Heart left ventricle (tissue), 16 donors: ENCODE results near the gene DGCR6L. TPM values are rescaled to one million over a fixed set of nuclear protein-coding genes. Genes with fewer than 3 reads are reported as not detected.
"Not testable (repeated sequence)": the region's sequence is repeated elsewhere in the genome, so short reads cannot be mapped to it uniquely, and the experiment has no call there.

Source experiments
- ATAC-seq, 4 donors: fragments of 200-7000 bp; cut with Tn5 transposase; one replicate each; pipeline ENCODE4 v1.9.1; 2020 to 2022; ENCODE audit warnings: moderate library complexity in 4 of 4, mild to moderate bottlenecking in 3 of 4, moderate number of reproducible peaks in 1 of 4
- DNase-seq, 5 donors: peaks; one replicate each; pipeline ENCODE4 v3.0.0-alpha.2; 2020
- H3K27ac ChIP-seq, 12 donors: fragments of 200-600 bp; sonication (generic) in 4 of 12; one replicate each; pipeline versions ENCODE4 v1.5.0 to v1.8.0; 2016 to 2022; ENCODE audit warnings: mild to moderate bottlenecking in 2 of 12
- H3K27me3 ChIP-seq, 9 donors: fragments of 200-600 bp; sonication (generic) in 2 of 9; one replicate each; pipeline versions ENCODE4 v1.5.1 to v1.8.0; 2016 to 2022; ENCODE audit warnings: mild to moderate bottlenecking in 3 of 9
- H3K36me3 ChIP-seq, 9 donors: fragments of 200-600 bp; sonication (generic) in 2 of 9; one replicate each; pipeline versions ENCODE4 v1.5.0 to v1.8.0; 2018 to 2022; ENCODE audit warnings: mild to moderate bottlenecking in 2 of 9
- H3K4me1 ChIP-seq, 12 donors: fragments of 200-600 bp; sonication (generic) in 4 of 12; one replicate each; pipeline versions ENCODE4 v1.5.0 to v1.8.0; 2016 to 2022; ENCODE audit warnings: mild to moderate bottlenecking in 3 of 12
- H3K4me3 ChIP-seq, 12 donors: fragments of 200-600 bp; sonication (generic) in 4 of 12; one replicate each; pipeline versions ENCODE4 v1.5.0 to v1.8.0; 2017 to 2022; ENCODE audit warnings: mild to moderate bottlenecking in 9 of 12, moderate library complexity in 4 of 12
- H3K9me3 ChIP-seq, 12 donors: fragments of 200-600 bp; sonication (generic) in 4 of 12; one replicate each; pipeline versions ENCODE4 v1.5.0 to v1.8.0; 2016 to 2022; ENCODE audit warnings: mild to moderate bottlenecking in 1 of 12
- CTCF ChIP-seq, 12 donors: fragments of 200-600 bp; sonication (generic) in 4 of 12; IDR thresholded peaks; one replicate each; pipeline versions ENCODE4 v1.5.0 to v1.8.0; 2018 to 2022; ENCODE audit warnings: antibody characterized with exemption in 12 of 12, mild to moderate bottlenecking in 5 of 12
- POLR2A ChIP-seq, 2 donors: fragments of 450-650 bp; IDR thresholded peaks; one replicate each; pipeline ENCODE4 v1.6.1; 2017; ENCODE audit warnings: antibody characterized with exemption in 2 of 2, mild to moderate bottlenecking in 2 of 2, moderate library complexity in 2 of 2
- WGBS, 4 donors: extraction: QIAGEN DNeasy Blood & Tissue Kit in 2 of 4; methylation state at CpG; one replicate each; pipeline versions ENCODE4 v1.1.5 to v1.1.7; 2013 to 2018; 5-methylcytosine and 5-hydroxymethylcytosine counted together
- intact Hi-C, 10 donors: fragments of 100-400 bp; cut with DNase I; formaldehyde crosslinking; loops; one replicate each; pipeline versions ENCODE4 v1.11.1 to v1.14.2; 2022
- polyA plus RNA-seq, 2 donors: library from polyadenylated mRNA; stranded (reverse); fragments of 200-250 nt; gene quantifications; one replicate each; pipeline ENCODE4 v1.2.3, GENCODE V29; 2013
- total RNA-seq, 9 donors: library from RNA; depleted of rRNA in 2 of 9; stranded (reverse); fragments of >200 nt in 2 of 9; fragmentation: NEBNext Ultra II Directional in 3 of 9; extraction: Animal tissue kit (Norgen Biotek cat#: 25700) in 3 of 9; gene quantifications; one replicate each; pipeline versions ENCODE4 v1.1.0 to v1.2.4, GENCODE V29; 2016 to 2023
- donor health status: ischemic (EF 13 %, LVEDD 7.1; RV severe dilation, severe dysfunction).
- donor health status: healthy with polysubstance abuse.
- donor health status: DM: no; HTN: yes; CAD: no.
- donor health status: DM: no; HTN: no; CAD: no.
- donor health status: ischemic (EF 25% LVEDD 6.9; RV normal size, moderate dysfunction).
- donor health status: ischemic (EF 25% LVEDD 5.7; RV mildly dilated, moderate dysfunction).
- donor health status: healthy.
- donor health status: DM: yes; HTN: yes; CAD: no.
- donor health status: ischemic (EF 35%, LVEDD 5.7; RV mildly dilated, moderate dysfunction).
- donor health status: nonischemic (EF 11% LVEDD 7.7; RV severe dilation, severe dysfunction).
- donor health status: DM: yes; HTN: yes; CAD: no.
- donor health status: PGD.
- donor health status: ischemic (EF 29% LVEDD 5.4; RV normal size, mild dysfunction).
- donor health status: nonischemic (EF 23%, LVEDD 6.1; RV moderate dilation, normal function).

Gene DGCR6L
- total and polyA plus RNA-seq, 11 donors = 31.8 to 101 (median 46.1) TPM

- 95 to 98% (median 96%) methylated on average over 29 to 103 of the region's 103 CpGs for WGBS, 4 donors
- H3K36me3 ChIP-seq, H3K4me3 ChIP-seq, DNase-seq, ATAC-seq, H3K4me1 ChIP-seq, H3K9me3 ChIP-seq, intact Hi-C loops, H3K27ac ChIP-seq, H3K27me3 ChIP-seq: not testable (repeated sequence)
These were observed 38.8 kb upstream of the DGCR6L start for GRCh38 chr22:20358503-20359239.

- H3K36me3 ChIP-seq, H3K27ac ChIP-seq, H3K9me3 ChIP-seq, H3K27me3 ChIP-seq, DNase-seq, H3K4me1 ChIP-seq, intact Hi-C loops, H3K4me3 ChIP-seq, ATAC-seq: not testable (repeated sequence)
- WGBS, 4 donors = 92 to 96% (median 94%) methylated on average over 41 to 57 of the region's 70 CpGs
These were observed 38.1 kb upstream of the DGCR6L start for GRCh38 chr22:20357967-20358366.

GRCh38 chr22:20356906-20357305 lies 37.0 kb upstream of the DGCR6L start:
- DNase-seq, H3K4me3 ChIP-seq, H3K9me3 ChIP-seq, H3K27me3 ChIP-seq, H3K4me1 ChIP-seq, H3K36me3 ChIP-seq, ATAC-seq, intact Hi-C loops, H3K27ac ChIP-seq: not testable (repeated sequence)
- WGBS, 4 donors = 89 to 96% (median 94%) methylated on average over 50 to 66 of the region's 66 CpGs

- intact Hi-C loops, DNase-seq, H3K4me1 ChIP-seq, H3K36me3 ChIP-seq, H3K9me3 ChIP-seq, H3K27me3 ChIP-seq, H3K4me3 ChIP-seq, H3K27ac ChIP-seq, ATAC-seq: not testable (repeated sequence)
- WGBS, 4 donors = 93 to 97% (median 94%) methylated on average over 96 to 98 of the region's 98 CpGs
These were observed 36.2 kb upstream of the DGCR6L start for GRCh38 chr22:20355939-20356636.

- intact Hi-C loops = no loop called here
- no peaks in the 10 kb centered on the region for H3K36me3 ChIP-seq
- no peaks in the 10 kb centered on the region for H3K4me1 ChIP-seq
- H3K27me3 ChIP-seq = no peaks in the 10 kb centered on the region
- no peaks in the 10 kb centered on the region for H3K9me3 ChIP-seq
- H3K27ac ChIP-seq = no peak overlapping the region
- no peak for ATAC-seq
- no peak for DNase-seq
- no peak for TF ChIP-seq POLR2A (IDR thresholded peaks at IDR 0.05)
- TF ChIP-seq CTCF (IDR thresholded peaks at IDR 0.05) = no peak
- no peak overlapping the region for H3K4me3 ChIP-seq
- WGBS, 4 donors = 94 to 95% (median 94%) methylated on average over 81 of the region's 81 CpGs
These were observed 34.5 kb upstream of the DGCR6L start for GRCh38 chr22:20354238-20354975.

- H3K9me3 ChIP-seq, H3K4me3 ChIP-seq, ATAC-seq, intact Hi-C loops, H3K4me1 ChIP-seq, H3K27ac ChIP-seq, DNase-seq, H3K36me3 ChIP-seq, H3K27me3 ChIP-seq: not testable (repeated sequence)
- 74 to 82% (median 80%) methylated on average over 5 to 6 of the region's 6 CpGs for WGBS, 4 donors
These were observed 32.7 kb upstream of the DGCR6L start for GRCh38 chr22:20352536-20352935.

GRCh38 chr22:20346553-20346952 lies 26.7 kb upstream of the DGCR6L start:
- H3K36me3 ChIP-seq = not testable (repeated sequence)

GRCh38 chr22:20338291-20338690 lies 18.4 kb upstream of the DGCR6L start:
- H3K9me3 ChIP-seq, H3K27me3 ChIP-seq, ATAC-seq, H3K4me3 ChIP-seq, H3K4me1 ChIP-seq, H3K27ac ChIP-seq, intact Hi-C loops, H3K36me3 ChIP-seq: not testable (repeated sequence)
- WGBS, 4 donors = 75 to 92% (median 86%) methylated on average over 2 of the region's 2 CpGs
- DNase-seq = peak in 1 of 5 donors; percentile 14

More at GRCh38 chr22:20346553-20346952, 26.7 kb upstream of the DGCR6L start:
- H3K27ac ChIP-seq, H3K9me3 ChIP-seq, DNase-seq, H3K4me1 ChIP-seq, intact Hi-C loops, H3K27me3 ChIP-seq, H3K4me3 ChIP-seq, ATAC-seq: not testable (repeated sequence)
- 86 to 88% methylated on average over 3 to 4 of the region's 7 CpGs; no CpG with 5 or more reads in 2 of the 4 donors for WGBS, 4 donors

- H3K36me3 ChIP-seq, H3K27ac ChIP-seq, ATAC-seq, DNase-seq, intact Hi-C loops, H3K4me3 ChIP-seq, H3K4me1 ChIP-seq, H3K9me3 ChIP-seq, H3K27me3 ChIP-seq: not testable (repeated sequence)
- 70 to 86% (median 80%) methylated on average over 2 to 3 of the region's 3 CpGs for WGBS, 4 donors
These were observed 17.9 kb upstream of the DGCR6L start for GRCh38 chr22:20337807-20338206.
